BE2C (cell line): ENCODE measurements around the gene ARHGAP44.
A peak's percentile ranks its signal among the peaks of the same experiment; 100 is the strongest.

Source experiments
- DNase-seq: peaks from one replicate; pipeline ENCODE4 v3.0.0-alpha.2; 2020
- H3K27me3 ChIP-seq: fragments of 250-450 bp; sonication (Bioruptor Pico); 2 replicates; pipeline ENCODE4 v1.5.1; 2020; ENCODE audit warnings: mild to moderate bottlenecking
- H3K36me3 ChIP-seq: fragments of 250-450 bp; sonication (Bioruptor Pico); 2 replicates; pipeline ENCODE4 v1.5.1; 2020; ENCODE audit warnings: mild to moderate bottlenecking
- H3K4me1 ChIP-seq: fragments of 250-450 bp; sonication (Bioruptor Pico); 2 replicates; pipeline ENCODE4 v1.5.1; 2020
- H3K4me3 ChIP-seq: 2 replicates; pipeline ENCODE4 v1.5.1; 2011; ENCODE audit warnings: low read depth, low read length
- H3K9me3 ChIP-seq: fragments of 250-450 bp; sonication (Bioruptor Pico); 2 replicates; pipeline ENCODE4 v1.5.1; 2020
- TF ChIP-seq, protein P1 (sequence below): IDR thresholded peaks from 2 replicates; pipeline ENCODE4 v1.5.1; 2012; ENCODE audit warnings: mild to moderate bottlenecking, low read depth, low read length

ARHGAP44 gene

DNA sequence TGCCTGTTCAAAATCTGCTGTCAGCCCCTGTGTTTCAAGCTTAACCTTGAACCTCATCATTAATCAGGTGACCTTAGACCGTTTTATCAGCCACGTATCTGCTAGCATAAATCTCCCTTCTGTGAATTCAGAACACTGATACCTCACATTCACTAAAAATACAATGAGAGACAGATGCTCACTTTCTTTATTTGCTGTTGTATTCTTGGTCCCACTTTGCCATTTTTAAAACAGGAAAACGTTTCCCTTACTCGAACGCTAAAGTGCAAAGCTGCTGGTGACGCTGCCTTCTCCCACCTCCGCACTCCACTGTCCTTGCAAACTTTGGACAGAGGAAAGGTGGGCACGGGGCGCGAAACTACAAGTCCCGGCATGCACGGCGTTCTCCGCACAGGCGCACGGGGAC, 220 bp upstream of the ARHGAP44 start:
- Histone ChIP-seq H3K9me3 (no peaks in the 10 kb centered on the region), H3K36me3 (no peaks in the 10 kb centered on the region), H3K4me1 (no peaks in the 10 kb centered on the region), H3K4me3 (peak overlapping the region; percentile 37), H3K27me3 (peaks cover 12% of the 10 kb centered on the region; the same call in 1 of the 2 replicates)
- TF ChIP-seq, protein P1, sequence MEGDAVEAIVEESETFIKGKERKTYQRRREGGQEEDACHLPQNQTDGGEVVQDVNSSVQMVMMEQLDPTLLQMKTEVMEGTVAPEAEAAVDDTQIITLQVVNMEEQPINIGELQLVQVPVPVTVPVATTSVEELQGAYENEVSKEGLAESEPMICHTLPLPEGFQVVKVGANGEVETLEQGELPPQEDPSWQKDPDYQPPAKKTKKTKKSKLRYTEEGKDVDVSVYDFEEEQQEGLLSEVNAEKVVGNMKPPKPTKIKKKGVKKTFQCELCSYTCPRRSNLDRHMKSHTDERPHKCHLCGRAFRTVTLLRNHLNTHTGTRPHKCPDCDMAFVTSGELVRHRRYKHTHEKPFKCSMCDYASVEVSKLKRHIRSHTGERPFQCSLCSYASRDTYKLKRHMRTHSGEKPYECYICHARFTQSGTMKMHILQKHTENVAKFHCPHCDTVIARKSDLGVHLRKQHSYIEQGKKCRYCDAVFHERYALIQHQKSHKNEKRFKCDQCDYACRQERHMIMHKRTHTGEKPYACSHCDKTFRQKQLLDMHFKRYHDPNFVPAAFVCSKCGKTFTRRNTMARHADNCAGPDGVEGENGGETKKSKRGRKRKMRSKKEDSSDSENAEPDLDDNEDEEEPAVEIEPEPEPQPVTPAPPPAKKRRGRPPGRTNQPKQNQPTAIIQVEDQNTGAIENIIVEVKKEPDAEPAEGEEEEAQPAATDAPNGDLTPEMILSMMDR = no peak
- DNase-seq = no peak

DNA sequence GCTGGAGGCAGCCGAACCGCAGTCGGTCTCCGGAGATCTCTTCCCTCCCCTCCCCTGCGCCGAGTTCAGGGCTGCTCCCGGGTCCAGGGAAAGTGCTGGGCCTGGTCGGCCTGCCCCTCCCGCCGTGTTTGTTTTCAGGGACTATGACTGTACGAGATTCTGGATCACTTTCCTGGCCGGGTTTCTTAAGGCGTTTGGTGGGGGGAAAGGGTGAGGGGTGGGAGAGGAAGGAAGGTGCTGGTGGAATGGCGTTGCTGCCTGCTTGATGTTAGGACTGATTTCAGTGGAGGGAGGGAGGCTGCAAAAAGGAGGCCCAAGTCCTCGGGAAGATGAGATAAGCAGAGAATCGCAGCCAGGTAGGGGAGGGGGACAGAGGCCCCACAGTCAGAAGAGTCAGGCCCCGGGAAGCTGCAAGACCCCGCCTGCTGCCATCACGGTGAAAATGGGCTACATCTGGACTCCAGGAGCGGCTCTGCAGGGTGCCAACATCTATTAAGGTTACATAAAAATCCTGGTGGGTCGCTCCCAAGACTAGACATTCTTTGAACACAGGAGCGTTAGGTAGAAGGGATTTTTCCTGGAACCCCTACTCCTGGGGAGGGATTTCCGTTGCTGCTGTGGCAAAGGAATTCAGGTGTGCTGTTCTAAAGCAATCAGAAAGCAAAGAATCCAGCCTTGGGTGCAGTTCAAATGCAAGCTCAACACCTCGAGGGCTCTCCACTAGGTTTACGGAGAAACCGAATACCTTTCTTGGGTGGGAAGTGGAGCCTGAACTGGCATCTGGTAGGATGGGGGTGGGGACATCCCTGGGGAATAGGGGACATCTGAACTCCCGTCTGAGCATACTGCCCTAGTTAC, 1.2 kb downstream of the ARHGAP44 start:
- TF ChIP-seq, protein P1 = no peak
- DNase-seq = no peak
- Histone ChIP-seq H3K4me3 (no peak overlapping the region), H3K4me1 (no peaks in the 10 kb centered on the region), H3K36me3 (no peaks in the 10 kb centered on the region), H3K27me3 (peaks cover 12% of the 10 kb centered on the region; the same call in 1 of the 2 replicates), H3K9me3 (no peaks in the 10 kb centered on the region)

DNA sequence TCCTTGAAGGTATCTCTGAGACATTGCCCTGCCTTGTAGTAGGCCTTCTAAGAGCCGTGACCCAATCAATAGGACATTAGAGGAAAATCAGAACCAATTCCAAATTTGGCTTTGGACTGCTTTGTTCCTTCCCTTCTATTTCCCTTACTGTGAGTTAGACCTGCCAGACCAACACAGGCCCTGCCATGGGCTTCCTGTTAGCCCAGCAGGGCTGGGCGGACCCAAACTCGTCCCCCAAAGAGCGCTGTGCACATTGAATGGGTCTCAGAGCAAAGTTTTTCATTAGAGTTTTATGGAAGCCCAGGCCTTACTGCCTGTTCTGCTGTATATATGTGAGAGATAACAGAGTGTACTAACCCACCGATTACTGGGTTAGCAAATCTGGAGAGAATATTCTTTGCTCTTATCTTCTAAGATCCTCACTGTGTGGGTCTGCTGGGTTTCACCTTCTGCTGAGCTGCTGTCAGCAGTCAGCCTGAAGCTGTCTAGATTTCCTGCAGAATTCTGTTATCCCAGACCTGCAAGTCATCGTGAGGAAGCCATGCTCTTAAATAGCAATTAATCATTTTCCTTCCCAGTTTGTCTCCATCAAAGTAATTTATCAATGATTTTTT, 5.7 kb downstream of the ARHGAP44 start:
- H3K9me3 ChIP-seq = no peaks in the 10 kb centered on the region
- TF ChIP-seq, protein P1 = no peak
- no peaks in the 10 kb centered on the region for H3K36me3 ChIP-seq
- H3K4me1 ChIP-seq = no peaks in the 10 kb centered on the region
- H3K4me3 ChIP-seq = no peak overlapping the region
- H3K27me3 ChIP-seq = peaks cover 7% of the 10 kb centered on the region; the same call in 1 of the 2 replicates
- no peak for DNase-seq

- Histone ChIP-seq H3K36me3 (no peaks in the 10 kb centered on the region), H3K4me1 (no peaks in the 10 kb centered on the region), H3K27me3 (no peaks in the 10 kb centered on the region), H3K4me3 (no peak overlapping the region), H3K9me3 (no peaks in the 10 kb centered on the region)
- DNase-seq = no peak
- TF ChIP-seq, protein P1 = no peak
Measured at GRCh38 chr17:12800855-12801365, 11.6 kb downstream of the ARHGAP44 start.

DNA sequence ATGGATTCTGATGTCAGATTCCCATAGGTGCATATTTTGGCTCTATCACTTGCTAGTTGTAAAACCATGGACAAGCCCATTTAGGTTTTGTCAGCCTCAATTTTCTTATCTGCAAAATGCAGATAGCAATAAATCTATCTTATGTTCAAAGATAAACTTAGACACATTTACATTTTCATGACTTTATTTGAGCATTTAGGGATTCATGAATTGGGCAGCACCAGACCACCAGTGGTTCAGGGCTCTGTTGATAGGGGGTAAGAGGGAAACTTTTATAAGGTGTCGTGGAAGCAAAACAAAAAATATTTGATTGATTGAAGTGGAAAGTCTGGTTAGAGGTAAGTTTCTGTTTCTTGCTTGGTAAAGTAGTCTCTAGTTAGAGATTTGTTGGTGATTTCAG, 17.3 kb downstream of the ARHGAP44 start:
- TF ChIP-seq, protein P1 = no peak
- Histone ChIP-seq H3K4me3 (no peak overlapping the region), H3K36me3 (no peaks in the 10 kb centered on the region), H3K9me3 (no peaks in the 10 kb centered on the region), H3K27me3 (no peaks in the 10 kb centered on the region), H3K4me1 (no peaks in the 10 kb centered on the region)
- DNase-seq = no peak

GRCh38 chr17:12808723-12809122, 19.4 kb downstream of the ARHGAP44 start:
- H3K9me3 ChIP-seq = no peaks in the 10 kb centered on the region
- no peaks in the 10 kb centered on the region for H3K4me1 ChIP-seq
- TF ChIP-seq, protein P1 = no peak
- DNase-seq = no peak
- no peaks in the 10 kb centered on the region for H3K36me3 ChIP-seq
- H3K27me3 ChIP-seq = no peaks in the 10 kb centered on the region
- H3K4me3 ChIP-seq = no peak overlapping the region
